T-helper 2 cell treated with Interferon-gamma antibody and Interleukin-4, amounts not matched to agents 5 μg/mL and 100 μg/mL, for 36 hours (primary cell): Measurements from ENCODE around the gene LARP6.
A peak's percentile ranks its signal among the peaks of the same experiment; 100 is the strongest.
"Not testable (repeated sequence)": the region's sequence is repeated elsewhere in the genome, so short reads cannot be mapped to it uniquely, and the experiment has no call there.

Experiments
- DNase-seq: peaks from one replicate; pipeline ENCODE4 v3.0.0; 2021; ENCODE audit warnings: low spot score
- H3K27ac Mint-ChIP-seq: one replicate; pipeline ENCODE4 v1.8.0; 2021; ENCODE audit warnings: mild to moderate bottlenecking, mixed read lengths
- H3K27me3 Mint-ChIP-seq: one replicate; pipeline ENCODE4 v1.8.0; 2021; ENCODE audit warnings: low read depth, mixed read lengths
- H3K36me3 Mint-ChIP-seq: one replicate; pipeline ENCODE4 v1.8.0; 2021; ENCODE audit warnings: low read depth, mixed read lengths
- H3K4me1 Mint-ChIP-seq: one replicate; pipeline ENCODE4 v1.8.0; 2021; ENCODE audit warnings: low read depth, mixed read lengths
- H3K4me3 Mint-ChIP-seq: one replicate; pipeline ENCODE4 v1.8.0; 2022; ENCODE audit warnings: mild to moderate bottlenecking, moderate library complexity, mixed read lengths
- H3K9me3 Mint-ChIP-seq: one replicate; pipeline ENCODE4 v1.8.0; 2021; ENCODE audit warnings: mixed read lengths

The LARP6 gene

GRCh38 chr15:70853973-70854665, at the start of gene LARP6:
Gene LARP6 (minus strand): TSS chr15:70854157. CDS start chr15:70854088, 69 bp downstream.
- Mint-ChIP-seq H3K4me1 (peaks cover 3% of the 10 kb centered on the region), H3K27me3 (peaks cover 68% of the 10 kb centered on the region), H3K27ac (no peak within 1 kb of the TSS), H3K36me3 (no peaks in the 10 kb centered on the region), H3K9me3 (no peaks in the 10 kb centered on the region), H3K4me3 (peak within 1 kb of the TSS; percentile 77)
- no peak for DNase-seq

- no peak for DNase-seq
- H3K27me3 Mint-ChIP-seq, result peaks cover 15% of the 10 kb centered on the region
- H3K36me3 Mint-ChIP-seq, result no peaks in the 10 kb centered on the region
- H3K9me3 Mint-ChIP-seq, result no peaks in the 10 kb centered on the region
- H3K27ac Mint-ChIP-seq, result no peak overlapping the region
- H3K4me1 Mint-ChIP-seq, result no peaks in the 10 kb centered on the region
- H3K4me3 Mint-ChIP-seq, result no peak overlapping the region
Observed at GRCh38 chr15:70902107-70902506, 48.1 kb upstream of the LARP6 start.

GRCh38 chr15:70892912-70893560, 39.1 kb upstream of the LARP6 start:
- H3K9me3 Mint-ChIP-seq, result no peaks in the 10 kb centered on the region
- peaks cover 9% of the 10 kb centered on the region for H3K4me1 Mint-ChIP-seq
- peaks cover 56% of the 10 kb centered on the region for H3K27me3 Mint-ChIP-seq
- peak overlapping the region; percentile 87 for H3K4me3 Mint-ChIP-seq
- DNase-seq, result no peak
- H3K27ac Mint-ChIP-seq, result no peak overlapping the region
- H3K36me3 Mint-ChIP-seq, result no peaks in the 10 kb centered on the region

GRCh38 chr15:70892002-70892911, 38.3 kb upstream of the LARP6 start, which contains the start of the genes LRRC49 and THAP10:
Gene LRRC49 (plus strand): TSS chr15:70892826. CDS start chr15:70892895, 69 bp downstream.
Gene THAP10 (minus strand): TSS chr15:70892433. CDS start chr15:70892272, 161 bp downstream.
- no peaks in the 10 kb centered on the region for H3K9me3 Mint-ChIP-seq

GRCh38 chr15:70882361-70882760, 28.4 kb upstream of the LARP6 start:
- peaks cover 20% of the 10 kb centered on the region for H3K27me3 Mint-ChIP-seq
- H3K4me3 Mint-ChIP-seq, result no peak overlapping the region
- H3K27ac Mint-ChIP-seq, result no peak overlapping the region
- no peaks in the 10 kb centered on the region for H3K9me3 Mint-ChIP-seq
- no peak for DNase-seq
- no peaks in the 10 kb centered on the region for H3K36me3 Mint-ChIP-seq
- H3K4me1 Mint-ChIP-seq, result peaks cover 2% of the 10 kb centered on the region

More at GRCh38 chr15:70892002-70892911, 38.3 kb upstream of the LARP6 start, which contains the start of the genes LRRC49 and THAP10:
- Mint-ChIP-seq H3K4me3 (peak within 1 kb of the TSS; percentile 87), H3K4me1 (peaks cover 9% of the 10 kb centered on the region), H3K27ac (no peak within 1 kb of the TSS), H3K27me3 (peaks cover 55% of the 10 kb centered on the region), H3K36me3 (no peaks in the 10 kb centered on the region)
- DNase-seq, result peak; percentile 33

GRCh38 chr15:70880781-70881180, 26.8 kb upstream of the LARP6 start:
- Mint-ChIP-seq H3K27ac (no peak overlapping the region), H3K36me3 (no peaks in the 10 kb centered on the region), H3K9me3 (no peaks in the 10 kb centered on the region), H3K4me3 (no peak overlapping the region), H3K4me1 (peaks cover 2% of the 10 kb centered on the region), H3K27me3 (peaks cover 23% of the 10 kb centered on the region)
- DNase-seq, result no peak

GRCh38 chr15:70879401-70879800, 25.4 kb upstream of the LARP6 start:
- no peak overlapping the region for H3K4me3 Mint-ChIP-seq
- no peak overlapping the region for H3K27ac Mint-ChIP-seq
- H3K27me3 Mint-ChIP-seq, result peaks cover 25% of the 10 kb centered on the region
- DNase-seq, result no peak
- peaks cover 2% of the 10 kb centered on the region for H3K4me1 Mint-ChIP-seq
- no peaks in the 10 kb centered on the region for H3K9me3 Mint-ChIP-seq
- H3K36me3 Mint-ChIP-seq, result no peaks in the 10 kb centered on the region

- no peak for DNase-seq
- Mint-ChIP-seq H3K9me3 (no peaks in the 10 kb centered on the region), H3K27me3 (peaks cover 18% of the 10 kb centered on the region), H3K27ac (no peak overlapping the region), H3K4me1 (no peaks in the 10 kb centered on the region), H3K4me3 (no peak overlapping the region), H3K36me3 (no peaks in the 10 kb centered on the region)
Observed at GRCh38 chr15:70876683-70877082, 22.7 kb upstream of the LARP6 start.

- Mint-ChIP-seq H3K27me3 (peaks cover 18% of the 10 kb centered on the region), H3K9me3 (no peaks in the 10 kb centered on the region), H3K4me3 (no peak overlapping the region), H3K4me1 (no peaks in the 10 kb centered on the region), H3K27ac (no peak overlapping the region), H3K36me3 (no peaks in the 10 kb centered on the region)
- DNase-seq, result no peak
Observed at GRCh38 chr15:70876011-70876410, 22.1 kb upstream of the LARP6 start.

- H3K36me3 Mint-ChIP-seq, result no peaks in the 10 kb centered on the region
- no peak overlapping the region for H3K27ac Mint-ChIP-seq
- peaks cover 18% of the 10 kb centered on the region for H3K27me3 Mint-ChIP-seq
- no peak for DNase-seq
- no peak overlapping the region for H3K4me3 Mint-ChIP-seq
- no peaks in the 10 kb centered on the region for H3K4me1 Mint-ChIP-seq
- H3K9me3 Mint-ChIP-seq, result no peaks in the 10 kb centered on the region
Observed at GRCh38 chr15:70875001-70875782, 21.2 kb upstream of the LARP6 start.

- H3K9me3 Mint-ChIP-seq, result no peaks in the 10 kb centered on the region
- no peak overlapping the region for H3K4me3 Mint-ChIP-seq
- no peak overlapping the region for H3K27ac Mint-ChIP-seq
- no peak for DNase-seq
- H3K36me3 Mint-ChIP-seq, result no peaks in the 10 kb centered on the region
- H3K27me3 Mint-ChIP-seq, result peaks cover 15% of the 10 kb centered on the region
- no peaks in the 10 kb centered on the region for H3K4me1 Mint-ChIP-seq
Observed at GRCh38 chr15:70873232-70874054, 19.5 kb upstream of the LARP6 start.

GRCh38 chr15:70871490-70871889, 17.5 kb upstream of the LARP6 start:
- not testable (repeated sequence) for H3K9me3 Mint-ChIP-seq, H3K4me1 Mint-ChIP-seq, H3K27ac Mint-ChIP-seq, H3K4me3 Mint-ChIP-seq, H3K36me3 Mint-ChIP-seq, DNase-seq
- H3K27me3 Mint-ChIP-seq, result peaks cover 11% of the 10 kb centered on the region
